GM12878 (cell line): ENCODE data around the gene TCL1B. TPM values are rescaled to one million over a fixed set of nuclear protein-coding genes. Genes with fewer than 3 reads are reported as not detected.

Experiments used
- BCL11A ChIP-seq: IDR thresholded peaks from 2 replicates; pipeline ENCODE4 v1.6.1; 2011; ENCODE audit warnings: low read depth, low read length
- BHLHE40 ChIP-seq, 2 experiments: fragments of 450-650 bp in 1 of 2; IDR thresholded peaks; 2 replicates each; pipeline ENCODE4 v1.6.1; 2011 to 2017; ENCODE audit warnings: low read depth in 2 of 2, borderline replicate concordance in 1 of 2, improper control_type of control experiment in 1 of 2, low read length in 1 of 2, mild to moderate bottlenecking in 1 of 2
- CHD2 ChIP-seq: IDR thresholded peaks from 2 replicates; pipeline ENCODE4 v1.6.1; 2011; ENCODE audit warnings: low read depth, low read length, improper control_type of control experiment, borderline replicate concordance
- DPF2 ChIP-seq: fragments of 450-650 bp; IDR thresholded peaks from 2 replicates; pipeline ENCODE4 v1.6.1; 2017; ENCODE audit warnings: mild to moderate bottlenecking
- EED ChIP-seq: sonication (generic); IDR thresholded peaks from 2 replicates; pipeline ENCODE4 v1.6.1; 2016; ENCODE audit warnings: antibody characterized with exemption, low read depth
- EGR1 ChIP-seq, 2 experiments: IDR thresholded peaks; 1 replicate in 1 of 2; 2 replicates in 1 of 2; pipeline ENCODE4 v1.6.1; 2011 to 2012; ENCODE audit warnings: low read depth in 2 of 2, low read length in 2 of 2, borderline replicate concordance in 1 of 2, mild to moderate bottlenecking in 1 of 2, moderate library complexity in 1 of 2
- ESRRA ChIP-seq: IDR thresholded peaks from 2 replicates; pipeline ENCODE4 v1.6.1; 2012; ENCODE audit warnings: mild to moderate bottlenecking, low read length, improper control_type of control experiment
- GABPA ChIP-seq: IDR thresholded peaks from 2 replicates; pipeline ENCODE4 v1.6.1; 2014; ENCODE audit warnings: antibody characterized with exemption, low read depth, mild to moderate bottlenecking, inconsistent platforms
- KAT2A ChIP-seq: conservative IDR thresholded peaks from 2 replicates; pipeline ENCODE4 v1.6.1; 2011; ENCODE audit warnings: low read depth, low read length; ENCODE audit not compliant: control insufficient read depth
- KDM1A ChIP-seq: fragments of 200-600 bp; sonication (generic); IDR thresholded peaks from 2 replicates; pipeline ENCODE4 v1.6.1; 2016; ENCODE audit warnings: borderline replicate concordance
- MEF2B ChIP-seq: fragments of 450-650 bp; IDR thresholded peaks from 2 replicates; pipeline ENCODE4 v1.6.1; 2018; ENCODE audit warnings: mild to moderate bottlenecking, moderate library complexity; ENCODE audit not compliant: partially characterized antibody, poor library complexity, severe bottlenecking
- MTA3 ChIP-seq: IDR thresholded peaks from 2 replicates; pipeline ENCODE4 v1.6.1; 2012; ENCODE audit warnings: low read length, inconsistent platforms, borderline replicate concordance
- POLR2A ChIP-seq: IDR thresholded peaks from 2 replicates; pipeline ENCODE4 v1.6.1; 2011; ENCODE audit warnings: low read depth, mild to moderate bottlenecking, low read length
- POLR2AphosphoS2 ChIP-seq: IDR thresholded peaks from 2 replicates; pipeline ENCODE4 v1.6.1; 2011; ENCODE audit warnings: low read depth, mild to moderate bottlenecking, low read length, improper control_type of control experiment, moderate library complexity
- RBBP5 ChIP-seq: fragments of 200-600 bp; sonication (generic); conservative IDR thresholded peaks from 2 replicates; pipeline ENCODE4 v1.6.1; 2016
- SIN3A ChIP-seq: IDR thresholded peaks from 2 replicates; pipeline ENCODE4 v1.6.1; 2012; ENCODE audit warnings: low read depth, low read length, improper control_type of control experiment
- SMAD5 ChIP-seq: IDR thresholded peaks from 2 replicates; pipeline ENCODE4 v1.6.1; 2016; ENCODE audit warnings: antibody characterized with exemption, low read depth
- SPI1 ChIP-seq: IDR thresholded peaks from 2 replicates; pipeline ENCODE4 v1.6.1; 2011; ENCODE audit warnings: low read depth, mild to moderate bottlenecking, low read length, moderate library complexity, borderline replicate concordance; ENCODE audit not compliant: insufficient read depth
- SUZ12 ChIP-seq: fragments of 200-600 bp; sonication (generic); IDR thresholded peaks from one replicate; pipeline ENCODE4 v1.6.1; 2018; ENCODE audit warnings: antibody characterized with exemption, mild to moderate bottlenecking; ENCODE audit not compliant: unreplicated experiment
- TBL1XR1 ChIP-seq: IDR thresholded peaks from 2 replicates; pipeline ENCODE4 v1.6.1; 2012; ENCODE audit warnings: low read depth, low read length, improper control_type of control experiment
- TCF7 ChIP-seq: IDR thresholded peaks from 2 replicates; pipeline ENCODE4 v1.6.1; 2014; ENCODE audit warnings: antibody characterized with exemption, borderline replicate concordance
- WRNIP1 ChIP-seq: IDR thresholded peaks from 2 replicates; pipeline ENCODE4 v1.6.1; 2011; ENCODE audit warnings: low read depth, low read length, improper control_type of control experiment, borderline replicate concordance
- YBX1 ChIP-seq: fragments of 450-650 bp; IDR thresholded peaks from 2 replicates; pipeline ENCODE4 v1.6.1; 2016; ENCODE audit warnings: antibody characterized with exemption
- ZNF217 ChIP-seq: fragments of 450-650 bp; IDR thresholded peaks from 2 replicates; pipeline ENCODE4 v1.6.1; 2017; ENCODE audit warnings: antibody characterized with exemption, mild to moderate bottlenecking
- ZNF274 ChIP-seq: IDR thresholded peaks from one replicate; pipeline ENCODE4 v1.8.0; 2011; ENCODE audit not compliant: insufficient read length, insufficient read depth
- polyA plus RNA-seq, 11 experiments: library from polyadenylated mRNA; depleted of rRNA in 4 of 11; unstranded in 6 of 11; stranded (reverse) in 5 of 11; fragments of >200 nt; fragmentation: Nextera tagmentation in 4 of 11; fragmentation: Illumina TruSeq in 1 of 11; extraction: Ambion mirVana in 4 of 11; extraction: Trizol in 1 of 11; gene quantifications; 1 replicate in 1 of 11; 2 replicates in 10 of 11; pipeline versions ENCODE4 v1.2.1 to v1.2.3, GENCODE V29; 2011 to 2016; ENCODE audit warnings: inconsistent platforms in 2 of 11, missing spikeins in 2 of 11, low read depth in 1 of 11
- total RNA-seq, 4 experiments: library from RNA; depleted of rRNA in 3 of 4; stranded (reverse); fragments of >200 nt in 3 of 4; fragmentation: Illumina TruSeq in 1 of 4; extraction: Trizol in 1 of 4; gene quantifications; 2 replicates each; pipeline versions ENCODE4 v1.2.1 to v1.2.3, GENCODE V29; 2013 to 2021
- TF ChIP-seq, protein P1 (sequence below): IDR thresholded peaks from 2 replicates; pipeline ENCODE4 v1.6.1; 2012; ENCODE audit warnings: low read length, inconsistent platforms
- TF ChIP-seq, protein P2 (sequence below): IDR thresholded peaks from 2 replicates; pipeline ENCODE4 v1.6.1; 2012; ENCODE audit warnings: low read depth, low read length, improper control_type of control experiment
- TF ChIP-seq, protein P3 (sequence below): IDR thresholded peaks from 2 replicates; pipeline ENCODE4 v1.6.1; 2011; ENCODE audit warnings: mild to moderate bottlenecking, low read depth, low read length, moderate library complexity; ENCODE audit not compliant: insufficient replicate concordance
- TF ChIP-seq, protein P4 (sequence below): fragments of 450-650 bp; IDR thresholded peaks from 2 replicates; pipeline ENCODE4 v1.6.1; 2017; ENCODE audit warnings: mild to moderate bottlenecking

The TCL1B gene
- total and polyA plus RNA-seq, 10 of the 15 experiments (the other 5 are each of a cell fraction or from before 2014, with no cell fraction given): 0.10 to 0.18 (median 0.13) TPM; not detected in 6

DNA sequence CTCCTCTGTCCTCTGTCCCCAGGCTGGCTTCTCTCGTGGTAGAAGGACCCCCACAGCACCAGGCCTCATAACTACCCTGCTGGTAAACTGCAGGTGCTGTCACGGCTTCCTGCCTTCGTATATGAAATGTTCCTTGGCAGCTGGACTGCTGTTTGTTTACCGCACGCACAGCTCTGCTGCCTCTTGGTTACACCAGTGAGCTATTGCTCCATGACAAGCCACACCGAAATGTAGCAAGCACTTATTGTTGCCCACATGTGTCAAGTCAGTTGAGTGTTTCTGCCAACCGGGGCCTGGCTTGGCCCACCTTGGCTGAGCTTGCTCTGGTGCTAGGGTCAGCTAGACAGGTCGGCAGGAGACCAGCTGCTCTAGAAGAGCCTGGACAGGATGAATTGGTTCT lies 21.7 kb upstream of the TCL1B start (continued):
- TF ChIP-seq, protein P1, sequence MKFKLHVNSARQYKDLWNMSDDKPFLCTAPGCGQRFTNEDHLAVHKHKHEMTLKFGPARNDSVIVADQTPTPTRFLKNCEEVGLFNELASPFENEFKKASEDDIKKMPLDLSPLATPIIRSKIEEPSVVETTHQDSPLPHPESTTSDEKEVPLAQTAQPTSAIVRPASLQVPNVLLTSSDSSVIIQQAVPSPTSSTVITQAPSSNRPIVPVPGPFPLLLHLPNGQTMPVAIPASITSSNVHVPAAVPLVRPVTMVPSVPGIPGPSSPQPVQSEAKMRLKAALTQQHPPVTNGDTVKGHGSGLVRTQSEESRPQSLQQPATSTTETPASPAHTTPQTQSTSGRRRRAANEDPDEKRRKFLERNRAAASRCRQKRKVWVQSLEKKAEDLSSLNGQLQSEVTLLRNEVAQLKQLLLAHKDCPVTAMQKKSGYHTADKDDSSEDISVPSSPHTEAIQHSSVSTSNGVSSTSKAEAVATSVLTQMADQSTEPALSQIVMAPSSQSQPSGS: no peak
- TF ChIP-seq GABPA (no peak), ZNF217 (no peak), DPF2 (no peak), ZNF274 (no peak), TBL1XR1 (no peak), SMAD5 (no peak), YBX1 (no peak), ESRRA (no peak), TCF7 (no peak), POLR2AphosphoS2 (no peak), SIN3A (no peak), EED (0 out of 2 replicates have a peak, but pooled peaks have one; percentile 4), SUZ12 (no peak), POLR2A (no peak), MTA3 (no peak), EGR1 (IDR thresholded peaks at IDR 0.05; ENCODE audit: borderline replicate concordance in 1 of 2, low read depth in 2 of 2, low read length in 2 of 2) (no peak), BHLHE40 (IDR thresholded peaks at IDR 0.05; ENCODE audit: borderline replicate concordance in 1 of 2, low read depth in 2 of 2, low read length in 1 of 2) (peak in 1 of 2 experiments; percentile 42; a peak in 1 of 4 replicates), RBBP5 (no peak), BCL11A (no peak), KAT2A (no peak), SPI1 (no peak), KDM1A (no peak), CHD2 (no peak), MEF2B (no peak), WRNIP1 (no peak)
- TF ChIP-seq, protein P2, sequence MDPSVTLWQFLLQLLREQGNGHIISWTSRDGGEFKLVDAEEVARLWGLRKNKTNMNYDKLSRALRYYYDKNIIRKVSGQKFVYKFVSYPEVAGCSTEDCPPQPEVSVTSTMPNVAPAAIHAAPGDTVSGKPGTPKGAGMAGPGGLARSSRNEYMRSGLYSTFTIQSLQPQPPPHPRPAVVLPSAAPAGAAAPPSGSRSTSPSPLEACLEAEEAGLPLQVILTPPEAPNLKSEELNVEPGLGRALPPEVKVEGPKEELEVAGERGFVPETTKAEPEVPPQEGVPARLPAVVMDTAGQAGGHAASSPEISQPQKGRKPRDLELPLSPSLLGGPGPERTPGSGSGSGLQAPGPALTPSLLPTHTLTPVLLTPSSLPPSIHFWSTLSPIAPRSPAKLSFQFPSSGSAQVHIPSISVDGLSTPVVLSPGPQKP: no peak
- TF ChIP-seq, protein P3, sequence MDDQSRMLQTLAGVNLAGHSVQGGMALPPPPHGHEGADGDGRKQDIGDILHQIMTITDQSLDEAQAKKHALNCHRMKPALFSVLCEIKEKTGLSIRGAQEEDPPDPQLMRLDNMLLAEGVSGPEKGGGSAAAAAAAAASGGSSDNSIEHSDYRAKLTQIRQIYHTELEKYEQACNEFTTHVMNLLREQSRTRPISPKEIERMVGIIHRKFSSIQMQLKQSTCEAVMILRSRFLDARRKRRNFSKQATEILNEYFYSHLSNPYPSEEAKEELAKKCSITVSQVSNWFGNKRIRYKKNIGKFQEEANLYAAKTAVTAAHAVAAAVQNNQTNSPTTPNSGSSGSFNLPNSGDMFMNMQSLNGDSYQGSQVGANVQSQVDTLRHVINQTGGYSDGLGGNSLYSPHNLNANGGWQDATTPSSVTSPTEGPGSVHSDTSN: no peak
- TF ChIP-seq, protein P4, sequence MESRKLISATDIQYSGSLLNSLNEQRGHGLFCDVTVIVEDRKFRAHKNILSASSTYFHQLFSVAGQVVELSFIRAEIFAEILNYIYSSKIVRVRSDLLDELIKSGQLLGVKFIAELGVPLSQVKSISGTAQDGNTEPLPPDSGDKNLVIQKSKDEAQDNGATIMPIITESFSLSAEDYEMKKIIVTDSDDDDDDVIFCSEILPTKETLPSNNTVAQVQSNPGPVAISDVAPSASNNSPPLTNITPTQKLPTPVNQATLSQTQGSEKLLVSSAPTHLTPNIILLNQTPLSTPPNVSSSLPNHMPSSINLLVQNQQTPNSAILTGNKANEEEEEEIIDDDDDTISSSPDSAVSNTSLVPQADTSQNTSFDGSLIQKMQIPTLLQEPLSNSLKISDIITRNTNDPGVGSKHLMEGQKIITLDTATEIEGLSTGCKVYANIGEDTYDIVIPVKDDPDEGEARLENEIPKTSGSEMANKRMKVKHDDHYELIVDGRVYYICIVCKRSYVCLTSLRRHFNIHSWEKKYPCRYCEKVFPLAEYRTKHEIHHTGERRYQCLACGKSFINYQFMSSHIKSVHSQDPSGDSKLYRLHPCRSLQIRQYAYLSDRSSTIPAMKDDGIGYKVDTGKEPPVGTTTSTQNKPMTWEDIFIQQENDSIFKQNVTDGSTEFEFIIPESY: no peak
